ENCODE results near the gene RALGAPA2. TPM values are rescaled to one million over a fixed set of nuclear protein-coding genes. Genes with fewer than 3 reads are reported as not detected.

The RALGAPA2 gene
- total RNA-seq, 1 experiment from 2014 or later, result 9.8 TPM

GRCh38 chr20:20442466-20442865 lies 270.0 kb downstream of the RALGAPA2 start:
- H3K9me3 Mint-ChIP-seq (ENCODE audit: unreplicated experiment), result no peaks in the 10 kb centered on the region
- ChIA-PET POLR2A (interaction anchor here (0.7 kb wide), 1 partner anchor 9 kb away, joined by 3 read pairs; no protein-coding TSS in a partner anchor), CTCF (interaction anchor here (0.7 kb wide), 1 partner anchor 33 kb away, joined by 3 read pairs; no protein-coding TSS in a partner anchor)
- intact Hi-C loops (cut with micrococcal nuclease), result no loop called here
- H3K4me3 Mint-ChIP-seq (ENCODE audit: unreplicated experiment), result no peak overlapping the region
- no peak for DNase-seq (ENCODE audit: unreplicated experiment)
- no peaks in the 10 kb centered on the region for H3K27me3 Mint-ChIP-seq (ENCODE audit: insufficient read depth, unreplicated experiment)
- no peak for TF ChIP-seq CTCF (IDR thresholded peaks at IDR 0.05; ENCODE audit: unreplicated experiment)
- peaks cover 7% of the 10 kb centered on the region for H3K36me3 Mint-ChIP-seq (ENCODE audit: insufficient read depth, unreplicated experiment)
- no peaks in the 10 kb centered on the region for H3K4me1 Mint-ChIP-seq (ENCODE audit: insufficient read depth, unreplicated experiment)
- no peak overlapping the region for H3K27ac Mint-ChIP-seq (ENCODE audit: low read depth, unreplicated experiment)
- no TSS peak for BruUV-seq (replicated peaks)

GRCh38 chr20:20440886-20441658 lies 271.4 kb downstream of the RALGAPA2 start:
- Mint-ChIP-seq H3K4me3 (ENCODE audit: unreplicated experiment) (no peak overlapping the region), H3K36me3 (ENCODE audit: insufficient read depth, unreplicated experiment) (peaks cover 7% of the 10 kb centered on the region), H3K9me3 (ENCODE audit: unreplicated experiment) (no peaks in the 10 kb centered on the region), H3K27me3 (ENCODE audit: insufficient read depth, unreplicated experiment) (no peaks in the 10 kb centered on the region), H3K4me1 (ENCODE audit: insufficient read depth, unreplicated experiment) (no peaks in the 10 kb centered on the region), H3K27ac (ENCODE audit: low read depth, unreplicated experiment) (no peak overlapping the region)
- CTCF ChIA-PET, result interaction anchor here (0.6 to 1.2 kb wide), 10 partner anchors 9 to 1466 kb away, joined by 3 to 5 read pairs (median 4); no protein-coding TSS in a partner anchor
- TF ChIP-seq CTCF (IDR thresholded peaks at IDR 0.05; ENCODE audit: unreplicated experiment), result no peak
- no peak for DNase-seq (ENCODE audit: unreplicated experiment)
- intact Hi-C loops (cut with micrococcal nuclease), result no loop called here
- BruUV-seq (replicated peaks), result no TSS peak
- POLR2A ChIA-PET, result interaction anchor here (0.7 kb wide), 1 partner anchor 21 kb away, joined by 3 read pairs; no protein-coding TSS in a partner anchor

GRCh38 chr20:20440481-20440880 lies 272.0 kb downstream of the RALGAPA2 start:
- Mint-ChIP-seq H3K4me1 (ENCODE audit: insufficient read depth, unreplicated experiment) (no peaks in the 10 kb centered on the region), H3K27me3 (ENCODE audit: insufficient read depth, unreplicated experiment) (no peaks in the 10 kb centered on the region), H3K4me3 (ENCODE audit: unreplicated experiment) (no peak overlapping the region), H3K9me3 (ENCODE audit: unreplicated experiment) (no peaks in the 10 kb centered on the region), H3K36me3 (ENCODE audit: insufficient read depth, unreplicated experiment) (peaks cover 7% of the 10 kb centered on the region), H3K27ac (ENCODE audit: low read depth, unreplicated experiment) (no peak overlapping the region)
- POLR2A ChIA-PET, result no interaction called here
- intact Hi-C loops (cut with micrococcal nuclease), result no loop called here
- CTCF ChIA-PET, result interaction anchor here (0.8 to 1.1 kb wide), 2 partner anchors 9 to 154 kb away, joined by 4 read pairs; no protein-coding TSS in a partner anchor
- DNase-seq (ENCODE audit: unreplicated experiment), result no peak
- no peak for TF ChIP-seq CTCF (IDR thresholded peaks at IDR 0.05; ENCODE audit: unreplicated experiment)
- BruUV-seq (replicated peaks), result no TSS peak

GRCh38 chr20:20439602-20440190 lies 272.7 kb downstream of the RALGAPA2 start:
- POLR2A ChIA-PET, result no interaction called here
- intact Hi-C loops (cut with micrococcal nuclease), result no loop called here
- no peak overlapping the region for H3K4me3 Mint-ChIP-seq (ENCODE audit: unreplicated experiment)
- no peaks in the 10 kb centered on the region for H3K4me1 Mint-ChIP-seq (ENCODE audit: insufficient read depth, unreplicated experiment)
- no peak overlapping the region for H3K27ac Mint-ChIP-seq (ENCODE audit: low read depth, unreplicated experiment)
- H3K36me3 Mint-ChIP-seq (ENCODE audit: insufficient read depth, unreplicated experiment), result peaks cover 7% of the 10 kb centered on the region
- H3K27me3 Mint-ChIP-seq (ENCODE audit: insufficient read depth, unreplicated experiment), result no peaks in the 10 kb centered on the region
- CTCF ChIA-PET, result no interaction called here
- BruUV-seq (replicated peaks), result no TSS peak
- DNase-seq (ENCODE audit: unreplicated experiment), result no peak
- no peak for TF ChIP-seq CTCF (IDR thresholded peaks at IDR 0.05; ENCODE audit: unreplicated experiment)
- no peaks in the 10 kb centered on the region for H3K9me3 Mint-ChIP-seq (ENCODE audit: unreplicated experiment)

Data from MCF 10A (cell line).